Lower lobe of right lung (tissue), 2 donors: Measurements from ENCODE around the gene RBM8A. TPM values are rescaled to one million over a fixed set of nuclear protein-coding genes. Genes with fewer than 3 reads are reported as not detected.
A peak's percentile ranks its signal among the peaks of the same experiment; 100 is the strongest.

Experiments
- ATAC-seq, 2 donors: fragments of 200-7000 bp; cut with Tn5 transposase; one replicate each; pipeline ENCODE4 v1.9.1; 2020 to 2022; ENCODE audit warnings: mild to moderate bottlenecking in 2 of 2, moderate library complexity in 2 of 2
- DNase-seq: peaks from one replicate; pipeline ENCODE4 v3.0.0-alpha.2; 2020
- H3K27ac ChIP-seq: fragments of 200-600 bp; one replicate; pipeline ENCODE4 v1.8.0; 2022
- H3K27me3 ChIP-seq: fragments of 200-600 bp; one replicate; pipeline ENCODE4 v1.8.0; 2022; ENCODE audit warnings: low read depth
- H3K36me3 ChIP-seq: fragments of 200-600 bp; one replicate; pipeline ENCODE4 v1.8.0; 2022; ENCODE audit warnings: mild to moderate bottlenecking
- H3K4me1 ChIP-seq: fragments of 200-600 bp; one replicate; pipeline ENCODE4 v1.8.0; 2022
- H3K4me3 ChIP-seq: fragments of 200-600 bp; one replicate; pipeline ENCODE4 v1.8.0; 2022; ENCODE audit warnings: mild to moderate bottlenecking
- H3K9me3 ChIP-seq: fragments of 200-600 bp; one replicate; pipeline ENCODE4 v1.8.0; 2022
- intact Hi-C: fragments of 100-400 bp; cut with DNase I; formaldehyde crosslinking; loops from one replicate; pipeline ENCODE4 v1.11.0; 2022
- total RNA-seq: library from RNA; stranded (reverse); fragmentation: NEBNext Ultra II Directional; extraction: Animal tissue kit (Norgen Biotek cat#: 25700); gene quantifications from one replicate; pipeline ENCODE4 v1.2.1, GENCODE V29; 2021
- TF ChIP-seq, protein P1 (sequence below): fragments of 200-600 bp; IDR thresholded peaks from one replicate; pipeline ENCODE4 v1.8.0; 2022; ENCODE audit warnings: antibody characterized with exemption, mild to moderate bottlenecking
- donor health status: DM: no; HTN: yes; CAD: no; lungs with severe emphysema.

Gene RBM8A
- total RNA-seq, 1 donor from 2014 or later, result 109 TPM

DNA sequence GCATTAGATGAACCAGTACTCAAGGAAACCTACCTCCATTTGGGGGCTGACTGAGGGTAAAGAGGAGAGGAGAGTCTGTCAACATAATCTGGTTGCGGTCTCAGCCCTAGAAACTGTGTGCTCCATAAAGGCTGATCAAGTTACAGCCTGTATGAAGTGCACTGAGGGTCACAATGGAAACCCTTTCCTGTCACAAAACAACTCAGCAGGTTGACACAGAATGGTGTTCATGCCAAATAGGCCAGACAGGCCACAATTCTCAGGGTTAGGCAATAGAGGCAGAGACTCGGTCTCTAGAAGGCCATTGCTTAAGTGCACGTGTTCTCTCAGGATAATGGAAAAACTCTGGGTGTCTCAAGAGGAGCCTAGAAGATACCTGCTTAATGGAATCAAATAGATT lies 37.6 kb downstream of the RBM8A start:
- Histone ChIP-seq H3K4me3 (no peak overlapping the region), H3K4me1 (peaks cover 42% of the 10 kb centered on the region), H3K27me3 (peaks cover 3% of the 10 kb centered on the region), H3K27ac (no peak overlapping the region), H3K36me3 (no peaks in the 10 kb centered on the region), H3K9me3 (no peaks in the 10 kb centered on the region)
- TF ChIP-seq, protein P1, sequence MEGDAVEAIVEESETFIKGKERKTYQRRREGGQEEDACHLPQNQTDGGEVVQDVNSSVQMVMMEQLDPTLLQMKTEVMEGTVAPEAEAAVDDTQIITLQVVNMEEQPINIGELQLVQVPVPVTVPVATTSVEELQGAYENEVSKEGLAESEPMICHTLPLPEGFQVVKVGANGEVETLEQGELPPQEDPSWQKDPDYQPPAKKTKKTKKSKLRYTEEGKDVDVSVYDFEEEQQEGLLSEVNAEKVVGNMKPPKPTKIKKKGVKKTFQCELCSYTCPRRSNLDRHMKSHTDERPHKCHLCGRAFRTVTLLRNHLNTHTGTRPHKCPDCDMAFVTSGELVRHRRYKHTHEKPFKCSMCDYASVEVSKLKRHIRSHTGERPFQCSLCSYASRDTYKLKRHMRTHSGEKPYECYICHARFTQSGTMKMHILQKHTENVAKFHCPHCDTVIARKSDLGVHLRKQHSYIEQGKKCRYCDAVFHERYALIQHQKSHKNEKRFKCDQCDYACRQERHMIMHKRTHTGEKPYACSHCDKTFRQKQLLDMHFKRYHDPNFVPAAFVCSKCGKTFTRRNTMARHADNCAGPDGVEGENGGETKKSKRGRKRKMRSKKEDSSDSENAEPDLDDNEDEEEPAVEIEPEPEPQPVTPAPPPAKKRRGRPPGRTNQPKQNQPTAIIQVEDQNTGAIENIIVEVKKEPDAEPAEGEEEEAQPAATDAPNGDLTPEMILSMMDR, result no peak
- DNase-seq (no peak), ATAC-seq (no peak)
- intact Hi-C loops, result no loop called here

DNA sequence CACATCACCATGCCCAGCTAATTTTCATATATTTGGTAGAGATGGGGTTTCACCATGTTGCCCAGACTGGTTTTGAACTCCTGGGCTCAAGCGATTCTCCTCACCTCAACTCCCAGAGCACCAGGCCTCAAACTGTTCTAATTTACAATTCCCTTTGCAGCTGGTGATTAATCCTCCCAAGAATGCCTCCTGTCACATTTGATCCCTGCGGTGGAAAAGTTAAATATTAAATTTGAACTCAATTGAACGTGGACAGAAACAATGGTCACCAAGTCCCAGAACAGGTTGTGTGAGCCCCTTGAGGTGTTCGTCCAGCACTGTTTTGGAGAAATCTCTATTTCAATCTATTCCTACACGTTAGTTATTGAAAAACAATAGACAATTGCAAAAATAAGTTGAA lies 39.7 kb downstream of the RBM8A start:
- Histone ChIP-seq H3K27ac (no peak overlapping the region), H3K36me3 (no peaks in the 10 kb centered on the region), H3K4me3 (no peak overlapping the region), H3K27me3 (peaks cover 4% of the 10 kb centered on the region), H3K9me3 (no peaks in the 10 kb centered on the region), H3K4me1 (peaks cover 36% of the 10 kb centered on the region)
- intact Hi-C loops, result no loop called here
- TF ChIP-seq, protein P1, result no peak
- DNase-seq (no peak), ATAC-seq (no peak)

DNA sequence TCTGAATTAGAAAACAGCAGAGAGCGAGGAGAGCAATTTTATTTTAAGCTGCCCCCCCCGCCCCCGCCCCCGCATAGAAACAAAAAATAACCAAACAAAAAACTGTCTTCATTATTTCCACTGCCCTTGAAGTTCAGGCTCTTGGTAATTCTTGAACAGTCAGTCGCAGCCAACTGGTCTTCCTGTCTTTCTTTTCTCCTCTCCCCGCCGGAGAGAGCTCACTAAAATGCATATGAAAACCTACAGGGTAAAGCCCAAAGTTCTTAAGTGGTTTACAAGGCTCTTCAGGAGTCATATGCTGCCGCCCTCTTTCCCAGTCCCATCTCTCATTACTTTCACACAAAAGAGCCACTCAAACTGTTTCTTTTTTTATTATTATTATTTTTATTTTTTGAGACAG lies 40.5 kb downstream of the RBM8A start:
- H3K4me3 ChIP-seq, result no peak overlapping the region
- no peak for DNase-seq
- intact Hi-C loops, result no loop called here
- peaks cover 28% of the 10 kb centered on the region for H3K4me1 ChIP-seq
- no peak for ATAC-seq
- H3K27ac ChIP-seq, result no peak overlapping the region
- no peaks in the 10 kb centered on the region for H3K9me3 ChIP-seq
- H3K27me3 ChIP-seq, result peaks cover 4% of the 10 kb centered on the region
- no peaks in the 10 kb centered on the region for H3K36me3 ChIP-seq
- TF ChIP-seq, protein P1, result no peak

DNA sequence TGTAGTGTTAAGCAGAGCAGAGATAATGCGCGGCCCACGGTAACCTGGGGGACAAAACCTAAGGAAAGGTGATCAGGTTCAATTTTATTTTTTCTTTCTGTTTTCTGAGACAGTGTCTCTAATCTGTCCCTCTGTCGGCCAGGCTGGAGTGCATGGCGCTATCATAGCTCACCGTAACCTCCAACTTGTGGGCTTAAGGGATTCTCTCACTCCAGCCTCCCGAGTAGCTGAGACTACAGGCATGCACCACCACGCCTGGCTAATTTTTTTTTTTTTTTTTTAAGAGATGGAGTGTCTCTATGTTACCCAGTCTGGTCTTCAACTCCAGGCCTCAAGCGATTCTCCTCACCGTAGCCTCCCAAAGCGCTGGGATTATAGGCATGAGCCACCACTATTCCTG lies 40.9 kb downstream of the RBM8A start:
- intact Hi-C loops, result no loop called here
- DNase-seq (no peak), ATAC-seq (no peak)
- no peaks in the 10 kb centered on the region for H3K36me3 ChIP-seq
- TF ChIP-seq, protein P1, result no peak
- peaks cover 4% of the 10 kb centered on the region for H3K27me3 ChIP-seq
- no peak overlapping the region for H3K27ac ChIP-seq
- H3K4me3 ChIP-seq, result peak overlapping the region; percentile 80
- no peaks in the 10 kb centered on the region for H3K9me3 ChIP-seq
- peaks cover 24% of the 10 kb centered on the region for H3K4me1 ChIP-seq

DNA sequence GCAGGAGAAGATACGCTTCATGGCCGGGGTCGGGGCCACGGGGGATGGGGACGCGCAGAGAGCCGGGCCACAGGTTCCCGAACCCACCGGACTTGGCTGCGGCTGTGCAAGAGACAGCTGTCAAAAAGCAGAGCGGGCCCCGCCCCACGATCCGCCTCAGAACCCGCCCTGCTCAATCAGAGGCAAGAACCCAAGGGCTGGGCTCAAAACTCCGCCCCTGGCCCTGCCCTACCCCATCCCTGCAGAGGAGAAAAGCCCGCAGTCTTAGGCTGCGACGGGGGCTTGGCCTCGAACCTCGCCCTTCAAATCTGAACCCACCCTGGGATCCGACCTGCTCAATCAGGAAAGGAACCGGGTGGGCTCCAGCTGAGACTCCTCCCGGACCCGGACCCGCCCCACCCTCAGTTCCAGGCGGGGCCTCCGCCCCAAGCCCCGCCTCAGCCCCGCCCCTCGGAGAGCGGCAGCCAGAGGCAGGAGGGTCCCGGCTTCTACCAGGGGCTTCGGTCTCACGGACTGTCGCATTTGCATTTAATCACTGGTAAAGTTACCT lies 41.5 kb downstream of the RBM8A start, which contains the start of gene ANKRD35:
Gene ANKRD35, minus strand, starts transcription at position 129 of the 550 bp plus-strand sequence. Its CDS starts 108 bp downstream, at position 21.
- intact Hi-C loops, result no loop called here
- no peaks in the 10 kb centered on the region for H3K9me3 ChIP-seq
- DNase-seq, result peak; percentile 94
- H3K36me3 ChIP-seq, result no peaks in the 10 kb centered on the region
- ATAC-seq, result peak; percentile 95 to 98
- peaks cover 18% of the 10 kb centered on the region for H3K4me1 ChIP-seq
- H3K4me3 ChIP-seq, result peak within 1 kb of the TSS; percentile 80
- H3K27ac ChIP-seq, result no peak within 1 kb of the TSS
- peaks cover 4% of the 10 kb centered on the region for H3K27me3 ChIP-seq
- TF ChIP-seq, protein P1, result no peak
